ENCODE measurements around the gene TIMM17B.

TIMM17B gene

DNA sequence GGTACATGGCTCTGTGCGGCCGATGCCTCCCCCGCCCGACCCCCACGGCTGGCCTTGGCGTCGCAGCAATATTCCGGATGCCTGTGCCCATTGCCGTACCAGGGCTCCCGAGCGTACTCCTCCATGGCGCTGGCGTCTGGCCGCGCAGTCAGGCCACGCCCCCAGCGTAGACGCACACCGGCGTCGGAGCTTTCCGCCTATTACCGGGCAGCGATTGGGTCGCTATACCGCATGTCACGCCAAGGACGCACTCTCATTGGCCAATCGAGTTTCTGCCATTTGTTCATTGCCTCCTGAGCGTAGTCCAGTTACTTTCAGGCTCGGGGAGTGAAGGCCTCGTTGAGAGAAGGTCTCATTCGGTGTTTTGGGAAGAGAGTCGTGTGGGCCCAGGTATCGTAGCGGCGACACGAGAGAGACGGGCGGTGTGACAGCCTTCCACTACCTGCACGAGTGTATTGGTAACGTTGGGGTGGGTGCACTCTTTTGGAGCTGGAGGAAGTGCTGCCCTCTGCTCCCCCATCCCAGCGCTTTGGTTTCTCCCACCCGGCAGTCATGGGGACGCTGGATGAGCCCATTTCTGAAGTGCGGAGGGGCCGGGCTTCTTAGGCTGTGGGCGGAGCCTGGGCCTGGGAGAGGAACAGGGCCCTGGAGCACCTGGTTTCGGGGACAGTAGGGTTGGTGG, at the start of gene TIMM17B, which contains the start of gene PQBP1:
Gene TIMM17B (minus strand): TSS at position 144 of the 682 bp plus-strand sequence. CDS start 19 bp downstream, at position 125.
Gene PQBP1 (plus strand): TSS at position 306 of the 682 bp plus-strand sequence. CDS start 580 bp downstream, outside the sequence.
- DNase-seq (ENCODE audit: low spot score): peak; percentile 90

GRCh38 chrX:48945517-48946348, 48.2 kb upstream of the TIMM17B start:
- DNase-seq (ENCODE audit: low spot score): peak; percentile 65

DNA sequence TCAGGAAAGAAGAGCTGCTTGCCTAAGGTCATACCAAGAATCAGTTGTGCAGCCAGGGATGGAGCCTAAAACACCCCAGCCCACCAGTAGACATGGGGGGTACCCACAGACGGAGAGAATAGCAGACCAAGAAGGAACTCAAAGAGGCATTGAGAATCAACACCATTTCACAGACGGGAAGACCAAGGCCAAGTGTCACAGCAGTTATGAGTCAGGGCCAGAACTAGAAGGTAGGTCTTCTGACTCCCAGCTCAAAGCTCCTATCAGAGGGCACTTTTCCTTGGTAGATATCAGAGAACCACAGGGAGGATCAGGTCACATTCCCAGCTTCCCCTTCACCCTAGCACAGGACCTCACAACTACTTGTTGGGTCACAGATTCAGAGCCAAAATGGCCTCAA, 45.3 kb upstream of the TIMM17B start:
- no peak for DNase-seq (ENCODE audit: low spot score)

- DNase-seq (ENCODE audit: low spot score): no peak
These were observed 42.9 kb upstream of the TIMM17B start for GRCh38 chrX:48940404-48940955.

- no peak for DNase-seq (ENCODE audit: low spot score)
These were observed 42.1 kb upstream of the TIMM17B start for GRCh38 chrX:48939524-48940228.

DNA sequence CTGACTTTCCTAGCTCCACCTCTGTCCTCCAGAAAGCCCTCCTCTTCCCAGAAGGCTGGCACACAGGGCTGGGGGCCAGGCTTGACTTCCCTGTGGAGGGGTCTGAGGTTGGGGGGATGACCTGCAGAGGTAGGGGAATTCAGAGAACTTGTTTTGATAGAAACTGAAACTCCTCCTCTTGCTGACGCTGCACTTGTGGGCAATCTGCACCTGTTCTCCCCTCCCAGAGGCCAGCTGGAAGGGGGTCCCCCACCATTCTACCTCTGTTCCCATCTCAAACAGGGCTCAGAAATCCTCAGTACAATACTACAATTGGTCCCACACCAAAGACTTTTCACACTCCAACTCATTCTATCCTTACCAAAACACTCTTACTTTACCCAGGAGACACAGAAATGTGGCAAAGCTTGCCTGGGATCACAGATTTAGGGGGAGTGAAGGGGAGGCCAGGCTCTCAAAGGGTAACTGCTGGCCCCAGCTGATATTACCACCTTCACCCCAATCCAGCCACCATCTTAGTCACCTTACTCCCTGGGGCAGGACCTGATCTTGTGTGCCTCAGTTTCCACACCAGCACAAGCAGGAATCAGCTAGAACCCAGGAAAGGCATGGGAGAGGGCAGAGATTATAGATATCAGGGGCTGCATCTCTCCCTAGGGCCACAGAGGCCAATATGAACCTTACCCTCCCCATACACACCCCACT, 41.3 kb upstream of the TIMM17B start:
- no peak for DNase-seq (ENCODE audit: low spot score)

DNA sequence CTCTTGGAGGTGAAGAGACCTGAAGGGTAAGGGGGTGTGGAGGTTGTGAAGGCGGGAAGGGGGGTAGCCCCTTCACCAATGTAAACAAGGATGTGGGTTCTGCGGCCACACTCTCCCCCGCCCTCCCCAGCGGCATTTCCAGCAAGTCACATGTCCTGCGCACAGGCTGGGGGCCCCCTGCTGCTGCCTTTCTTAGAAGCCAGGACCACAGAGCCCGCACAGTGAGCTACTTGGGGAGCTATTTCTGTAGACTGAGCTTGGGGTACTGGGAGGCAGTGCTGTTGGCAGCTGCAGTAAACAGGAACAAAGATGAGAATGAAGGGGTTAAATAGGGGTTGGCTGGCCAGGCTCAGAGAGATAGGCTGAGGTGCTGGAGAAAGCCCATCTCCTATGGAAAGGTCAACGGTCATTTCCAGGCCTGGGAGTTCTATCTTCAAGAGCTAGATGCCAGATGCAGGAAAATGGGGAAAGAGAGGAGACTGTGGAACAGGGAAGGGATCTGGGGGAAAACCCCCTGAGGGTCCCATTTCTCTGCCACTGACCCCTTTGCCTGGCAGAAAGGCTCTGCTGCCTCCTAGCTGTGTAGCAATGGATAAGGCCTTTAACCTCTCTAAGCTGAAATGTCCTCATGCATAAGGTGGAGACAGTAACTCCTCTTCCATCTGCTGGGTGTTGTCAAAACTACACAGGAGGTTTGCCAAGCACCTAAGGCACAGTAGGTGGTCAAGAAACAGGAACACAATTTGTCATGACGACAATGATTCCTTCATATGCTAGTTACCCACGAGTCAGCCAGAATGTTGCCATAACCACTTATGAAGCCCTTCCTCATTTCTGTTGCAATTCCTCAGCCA, 39.7 kb upstream of the TIMM17B start:
- DNase-seq (ENCODE audit: low spot score): peak; percentile 19

DNA sequence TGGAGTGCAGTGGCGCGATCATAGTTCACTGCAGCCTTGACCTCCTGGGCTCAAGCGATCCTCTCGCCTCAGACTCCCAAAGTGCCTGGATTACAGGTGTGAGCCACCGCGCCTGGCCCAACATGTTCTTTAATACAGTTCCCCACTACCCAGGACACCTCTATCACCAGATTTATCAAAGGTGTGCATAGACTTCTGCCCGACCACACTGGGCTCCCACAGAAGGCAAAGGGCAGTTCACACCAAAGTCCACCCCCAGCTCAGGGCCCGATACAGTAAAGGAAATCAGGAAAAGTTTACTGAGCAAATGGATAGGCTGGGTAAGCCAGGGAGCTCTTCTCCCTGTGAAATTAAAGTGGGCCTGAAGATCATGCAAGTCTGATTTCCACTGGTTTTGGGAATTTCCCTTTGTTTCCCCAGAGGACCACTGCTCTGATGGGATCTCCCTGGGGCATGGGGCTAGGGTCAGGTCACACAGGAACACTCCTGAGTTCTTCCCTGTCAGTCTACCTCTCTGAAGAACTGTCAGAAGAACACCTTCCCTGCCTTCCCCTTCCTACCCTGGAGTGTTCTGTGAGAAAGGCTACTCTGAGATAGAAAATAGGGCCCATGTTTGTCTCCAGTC, 39.0 kb upstream of the TIMM17B start:
- no peak for DNase-seq (ENCODE audit: low spot score)

GRCh38 chrX:48935301-48935670, 37.7 kb upstream of the TIMM17B start:
- no peak for DNase-seq (ENCODE audit: low spot score)

GRCh38 chrX:48934581-48935300, 37.2 kb upstream of the TIMM17B start:
- DNase-seq (ENCODE audit: low spot score): no peak

- DNase-seq (ENCODE audit: low spot score): no peak
These were observed 36.2 kb upstream of the TIMM17B start for GRCh38 chrX:48933757-48934156.

GRCh38 chrX:48927736-48928382, 30.3 kb upstream of the TIMM17B start:
- DNase-seq (ENCODE audit: low spot score): no peak

DNA sequence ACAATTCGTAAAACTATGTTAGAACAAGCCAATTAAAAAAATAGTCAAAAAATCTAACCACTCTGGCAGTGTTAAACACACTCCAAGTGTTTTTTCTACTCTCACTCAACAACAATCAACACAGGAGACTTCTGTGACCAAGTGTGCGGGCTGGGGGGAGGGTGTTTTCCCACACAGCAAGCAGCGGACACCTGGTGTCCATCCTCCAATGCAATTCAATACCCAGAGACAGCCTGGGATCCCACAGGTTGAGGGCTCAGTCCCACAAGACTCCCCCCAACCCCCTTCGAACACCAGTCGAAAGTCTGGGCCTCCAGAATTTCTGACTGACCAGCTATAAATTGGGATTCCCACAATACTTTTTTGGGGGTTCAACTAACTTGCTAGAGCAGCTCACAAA, 29.6 kb upstream of the TIMM17B start:
- DNase-seq (ENCODE audit: low spot score): no peak

GRCh38 chrX:48924270-48924669, 26.7 kb upstream of the TIMM17B start:
- DNase-seq (ENCODE audit: low spot score): no peak

- DNase-seq (ENCODE audit: low spot score): no peak
These were observed 26.2 kb upstream of the TIMM17B start for GRCh38 chrX:48923771-48924170.

DNA sequence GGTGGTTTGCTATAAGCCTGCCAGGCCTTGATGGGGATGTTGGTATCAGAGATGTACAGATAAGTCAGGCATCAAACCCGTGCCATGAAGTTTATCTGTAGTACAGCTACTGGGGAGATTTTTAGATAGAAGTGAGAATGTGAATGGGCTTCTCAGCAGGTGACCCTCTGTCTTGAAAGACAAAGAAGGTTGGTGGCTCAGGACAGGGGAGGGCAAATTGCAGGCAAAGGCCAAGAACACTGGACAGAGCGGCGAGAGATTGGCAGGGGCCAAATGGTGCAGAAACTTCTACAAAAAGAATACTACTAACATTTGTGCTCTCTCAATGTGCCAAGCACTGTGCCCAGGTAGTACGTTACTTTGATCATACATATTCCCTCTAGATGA, 23.1 kb upstream of the TIMM17B start:
- no peak for DNase-seq (ENCODE audit: low spot score)

DNA sequence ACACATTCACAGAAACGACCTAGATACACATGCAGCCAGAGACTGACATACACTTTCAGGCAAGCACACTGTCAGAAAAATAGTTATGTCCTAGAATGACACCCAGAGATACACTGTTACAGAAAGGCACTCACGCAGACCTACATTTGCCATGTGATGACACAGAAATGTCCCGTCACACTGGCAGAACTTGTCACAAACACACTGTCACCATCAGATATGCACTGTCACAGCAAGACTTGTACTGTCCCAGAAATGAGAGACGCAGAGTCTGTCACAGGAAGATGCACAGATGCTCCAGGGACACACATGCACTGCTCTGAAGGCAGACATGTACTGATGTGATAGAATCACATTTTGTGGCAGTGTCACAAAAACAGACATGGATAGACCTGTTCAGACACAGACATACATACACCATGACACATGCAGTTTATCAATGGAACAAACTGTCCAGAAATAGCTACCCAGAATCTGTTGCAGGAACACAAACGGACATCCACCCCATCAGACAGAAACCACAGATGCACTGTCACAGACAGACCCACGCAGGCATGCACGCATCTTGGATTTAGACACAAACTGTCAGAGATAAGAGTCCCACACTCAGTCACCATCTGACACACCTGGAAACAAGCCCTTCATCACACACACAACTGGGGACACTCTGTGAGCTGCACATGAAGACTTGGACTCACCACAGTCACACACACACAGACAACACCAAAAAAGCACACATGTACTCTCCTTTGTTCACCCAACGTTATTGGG, 22.6 kb upstream of the TIMM17B start:
- no peak for DNase-seq (ENCODE audit: low spot score)

DNA sequence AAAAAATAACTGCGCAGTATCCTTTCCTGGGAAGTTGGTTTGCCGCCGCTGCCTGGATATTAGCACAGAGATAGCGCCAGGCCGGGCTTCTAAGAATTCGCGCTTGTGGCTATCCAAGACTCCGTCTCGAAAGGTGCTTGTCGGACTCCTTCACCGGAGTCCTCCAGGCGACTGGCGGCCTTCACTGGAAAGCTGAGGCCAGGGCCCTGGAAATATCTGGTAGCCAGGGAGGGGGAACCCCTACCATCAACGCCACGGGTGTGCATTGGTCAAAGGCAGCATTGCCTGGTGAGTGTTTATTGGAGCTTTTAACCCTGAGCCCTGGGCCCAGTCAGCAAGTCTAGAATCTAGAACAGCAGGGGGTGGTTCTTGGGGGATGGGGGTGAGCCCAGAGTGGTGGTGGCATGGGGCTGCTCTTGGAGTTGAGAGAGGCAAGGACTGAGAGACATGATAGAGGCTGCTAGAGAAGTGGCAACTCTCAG, 21.8 kb upstream of the TIMM17B start:
- peak; percentile 7 for DNase-seq (ENCODE audit: low spot score)
